GM19099 (cell line): ENCODE data around the gene PPP6R2.

Experiments
- POLR2A ChIP-seq: IDR thresholded peaks from 3 replicates; pipeline ENCODE4 v1.6.1; 2011; ENCODE audit warnings: low read depth; ENCODE audit not compliant: insufficient read length; ENCODE audit errors: extremely low read depth

The PPP6R2 gene, protein sequence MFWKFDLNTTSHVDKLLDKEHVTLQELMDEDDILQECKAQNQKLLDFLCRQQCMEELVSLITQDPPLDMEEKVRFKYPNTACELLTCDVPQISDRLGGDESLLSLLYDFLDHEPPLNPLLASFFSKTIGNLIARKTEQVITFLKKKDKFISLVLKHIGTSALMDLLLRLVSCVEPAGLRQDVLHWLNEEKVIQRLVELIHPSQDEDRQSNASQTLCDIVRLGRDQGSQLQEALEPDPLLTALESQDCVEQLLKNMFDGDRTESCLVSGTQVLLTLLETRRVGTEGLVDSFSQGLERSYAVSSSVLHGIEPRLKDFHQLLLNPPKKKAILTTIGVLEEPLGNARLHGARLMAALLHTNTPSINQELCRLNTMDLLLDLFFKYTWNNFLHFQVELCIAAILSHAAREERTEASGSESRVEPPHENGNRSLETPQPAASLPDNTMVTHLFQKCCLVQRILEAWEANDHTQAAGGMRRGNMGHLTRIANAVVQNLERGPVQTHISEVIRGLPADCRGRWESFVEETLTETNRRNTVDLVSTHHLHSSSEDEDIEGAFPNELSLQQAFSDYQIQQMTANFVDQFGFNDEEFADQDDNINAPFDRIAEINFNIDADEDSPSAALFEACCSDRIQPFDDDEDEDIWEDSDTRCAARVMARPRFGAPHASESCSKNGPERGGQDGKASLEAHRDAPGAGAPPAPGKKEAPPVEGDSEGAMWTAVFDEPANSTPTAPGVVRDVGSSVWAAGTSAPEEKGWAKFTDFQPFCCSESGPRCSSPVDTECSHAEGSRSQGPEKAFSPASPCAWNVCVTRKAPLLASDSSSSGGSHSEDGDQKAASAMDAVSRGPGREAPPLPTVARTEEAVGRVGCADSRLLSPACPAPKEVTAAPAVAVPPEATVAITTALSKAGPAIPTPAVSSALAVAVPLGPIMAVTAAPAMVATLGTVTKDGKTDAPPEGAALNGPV

DNA sequence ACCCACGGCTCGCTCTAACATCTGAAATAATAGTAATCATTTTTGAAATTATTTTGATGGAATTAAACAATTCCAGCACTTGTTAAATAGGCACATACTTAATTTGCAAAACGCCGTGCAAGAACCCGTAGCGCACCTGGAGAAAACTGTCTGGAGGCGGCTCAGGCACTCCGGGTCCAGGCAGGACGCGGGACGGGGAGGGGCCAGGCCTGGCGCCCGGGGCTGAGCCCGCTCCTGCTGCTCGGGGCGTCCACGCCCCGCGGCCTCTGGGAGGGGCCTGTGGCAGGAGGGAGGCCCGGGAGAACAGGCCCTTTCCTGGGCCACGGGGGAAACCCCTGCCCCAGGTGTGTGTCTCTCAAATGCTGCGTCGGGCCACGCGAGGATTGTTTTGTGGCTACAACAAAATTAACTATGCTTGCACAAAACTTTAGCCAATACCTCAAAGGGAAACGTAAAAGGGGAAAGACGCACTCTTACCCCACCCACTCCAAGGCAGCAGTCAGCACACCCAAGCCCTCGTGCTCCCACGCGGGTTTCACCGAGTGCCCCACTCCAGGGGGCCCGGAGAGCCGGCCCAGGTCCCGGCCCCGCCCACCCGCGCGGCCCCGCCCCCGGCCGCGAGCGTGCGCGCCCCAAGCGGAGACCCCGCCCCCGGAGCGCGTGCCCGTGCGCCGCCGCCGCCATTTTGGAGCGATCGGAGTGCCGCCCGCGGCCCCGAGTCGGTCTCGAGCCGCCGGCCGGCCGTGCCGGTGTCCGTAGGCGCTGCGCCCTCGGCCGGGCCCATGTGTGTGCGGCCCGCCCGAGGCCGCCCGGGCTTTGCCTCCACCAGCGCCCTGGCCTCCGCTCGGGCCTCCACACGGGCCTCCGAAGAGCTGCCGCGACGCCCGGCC, at the start of gene PPP6R2:
Gene PPP6R2, plus strand, starts transcription at position 677 of the 890 bp plus-strand sequence. CDS start 50,582 bp downstream, outside the sequence.
- peak; percentile 74 for TF ChIP-seq POLR2A

DNA sequence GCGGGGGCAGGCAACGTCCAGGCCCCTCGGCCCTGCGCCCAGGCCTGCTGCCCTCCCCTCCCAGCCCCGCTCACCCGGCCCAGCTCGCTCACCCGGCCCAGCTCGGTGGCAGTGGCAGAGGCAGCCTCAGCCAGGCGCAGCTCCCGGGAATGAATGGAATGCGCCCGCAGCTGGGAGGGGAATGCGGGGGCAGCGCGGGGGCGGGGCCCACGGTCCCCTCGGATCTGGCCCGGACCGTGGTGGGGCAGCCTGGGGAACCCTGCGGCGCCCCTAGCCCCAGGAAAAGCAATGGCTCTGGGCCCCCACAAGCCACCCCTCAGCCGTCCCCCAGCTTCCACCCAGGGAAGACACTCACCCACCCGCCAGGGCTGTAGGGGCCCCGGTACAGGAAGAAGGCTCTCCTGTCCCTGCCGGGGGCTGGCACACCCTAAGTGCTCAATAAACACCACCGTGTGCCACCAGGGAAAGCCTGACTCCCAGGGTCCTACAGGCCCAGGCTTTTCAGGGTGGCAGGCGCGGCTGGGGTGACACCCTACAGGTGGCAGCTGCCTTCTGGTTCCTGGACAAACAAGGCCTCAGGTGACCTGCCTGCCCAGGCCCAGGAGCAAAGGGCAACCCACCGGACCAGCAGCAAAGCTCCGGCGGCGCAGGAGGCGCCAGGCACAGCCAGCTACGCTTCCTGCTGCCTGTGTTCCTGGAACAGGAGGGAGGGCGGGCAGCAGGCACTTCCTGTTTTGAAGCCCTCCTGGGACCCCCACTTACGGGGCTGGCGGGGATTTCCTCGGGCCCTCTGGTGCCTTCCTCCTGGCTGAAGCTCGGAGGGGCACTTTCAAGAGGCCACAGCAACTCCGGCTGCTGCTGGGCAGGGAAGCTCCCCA, 49.4 kb upstream of the PPP6R2 start:
- TF ChIP-seq POLR2A: no peak

DNA sequence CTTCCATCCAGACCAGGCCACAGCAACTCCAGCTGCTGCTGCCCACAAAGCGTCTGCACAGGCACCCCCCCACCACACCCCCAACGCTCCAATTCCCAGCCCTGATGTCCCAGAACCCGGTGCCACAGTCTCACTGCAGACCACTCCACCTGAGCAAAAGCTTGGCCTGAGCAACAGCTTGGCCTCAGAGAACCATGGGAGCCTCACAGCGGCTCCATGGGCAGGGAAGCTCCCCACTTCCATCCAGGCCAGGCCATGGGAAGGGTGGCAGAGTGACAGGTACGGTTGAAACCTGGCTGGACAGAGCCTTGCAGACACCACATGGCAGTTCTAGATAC, 48.8 kb upstream of the PPP6R2 start:
- no peak for TF ChIP-seq POLR2A

DNA sequence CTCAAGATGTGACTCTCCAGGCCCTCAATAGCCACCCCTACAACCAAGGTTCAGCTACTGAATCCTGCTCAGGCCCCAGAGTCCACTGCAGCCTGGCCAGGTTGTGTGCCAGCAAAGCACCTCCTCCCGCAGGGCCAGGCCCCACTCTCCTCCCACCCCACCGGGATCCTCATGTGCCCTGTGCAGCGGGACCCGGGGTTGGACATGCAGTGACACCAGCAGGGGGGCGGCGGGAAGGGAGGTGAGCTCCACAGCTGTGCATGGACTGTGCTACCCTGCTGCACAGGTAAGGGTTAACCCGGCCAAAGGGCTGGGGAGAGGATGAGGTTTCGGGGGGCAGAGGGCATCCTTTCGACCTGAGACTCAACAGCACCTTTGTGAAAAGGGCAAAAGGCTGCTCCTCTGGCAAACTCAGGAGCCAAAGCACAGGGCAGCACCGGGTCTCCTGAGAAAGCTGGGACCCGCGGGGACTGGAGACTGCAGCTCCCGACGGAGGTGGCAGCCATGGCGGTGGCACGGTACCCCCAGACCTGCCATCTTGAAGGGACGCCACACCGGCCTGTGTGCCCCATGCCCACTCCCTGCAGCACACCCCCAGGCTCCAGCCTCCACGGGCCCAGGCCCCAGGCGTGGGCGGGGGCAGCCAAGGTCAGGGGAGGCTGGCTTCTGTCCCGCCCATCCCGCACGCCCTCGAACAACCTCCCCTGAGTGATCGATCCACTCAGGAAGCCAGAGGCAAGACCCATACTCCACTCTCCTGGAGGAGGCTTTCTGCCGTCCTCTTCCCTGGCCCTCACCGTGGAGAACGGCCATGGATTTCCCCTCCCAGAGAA, 46.3 kb upstream of the PPP6R2 start:
- no peak for TF ChIP-seq POLR2A

DNA sequence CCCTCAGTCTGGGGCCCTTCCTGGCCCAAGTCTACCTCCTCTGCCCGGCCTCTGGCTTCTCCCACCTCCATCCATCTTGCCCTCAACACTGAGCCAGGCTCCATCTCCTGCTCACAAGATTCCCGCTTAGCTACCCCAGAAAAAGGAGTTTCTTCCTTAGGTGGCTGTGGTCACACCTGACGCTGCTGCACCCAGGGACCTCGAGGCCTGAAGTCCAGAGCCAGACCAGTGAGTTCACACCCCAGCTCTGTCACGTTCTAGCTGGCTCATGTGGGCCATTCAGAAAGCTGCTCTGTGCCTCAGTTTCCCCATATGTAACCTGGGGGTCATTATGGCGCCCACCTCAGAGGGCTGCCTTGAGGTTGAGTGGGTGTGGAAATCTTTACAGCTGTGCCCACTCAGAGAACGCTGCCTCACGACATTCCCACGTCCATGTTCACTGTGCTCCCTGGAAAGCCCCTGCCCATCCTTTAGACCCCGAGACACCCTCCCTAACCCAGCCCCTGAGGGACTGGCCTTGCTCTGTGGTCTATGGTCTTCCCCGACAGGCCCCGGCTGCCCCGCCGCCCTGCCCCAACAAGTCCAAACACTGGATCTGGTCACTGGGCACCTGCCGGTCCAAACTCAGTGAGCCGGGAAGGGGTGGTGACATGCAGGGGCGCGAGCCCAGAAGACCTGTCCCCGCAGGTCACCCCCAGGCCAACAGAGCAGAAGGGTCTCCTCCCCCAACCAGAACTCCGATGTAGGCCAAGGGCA, 45.4 kb upstream of the PPP6R2 start:
- TF ChIP-seq POLR2A: no peak

DNA sequence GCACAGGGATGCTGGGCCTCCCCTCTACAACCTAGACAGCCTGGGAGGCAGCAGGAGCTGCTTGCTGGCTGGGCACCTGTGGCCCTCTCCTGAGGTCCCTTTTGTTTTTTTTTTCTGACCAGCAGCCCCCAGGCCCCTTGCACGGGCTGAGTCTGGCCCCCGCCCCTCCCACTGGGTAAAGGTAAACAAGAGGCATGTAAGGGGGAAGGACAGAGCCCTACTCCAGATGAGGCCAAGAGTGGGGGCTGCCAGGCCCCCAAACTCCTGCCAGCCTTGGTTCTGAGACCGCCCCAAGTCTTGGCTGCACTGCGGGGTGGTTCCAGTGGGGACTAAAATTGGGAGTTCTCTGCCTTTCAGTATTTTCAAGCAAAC, 44.9 kb upstream of the PPP6R2 start:
- TF ChIP-seq POLR2A: no peak

DNA sequence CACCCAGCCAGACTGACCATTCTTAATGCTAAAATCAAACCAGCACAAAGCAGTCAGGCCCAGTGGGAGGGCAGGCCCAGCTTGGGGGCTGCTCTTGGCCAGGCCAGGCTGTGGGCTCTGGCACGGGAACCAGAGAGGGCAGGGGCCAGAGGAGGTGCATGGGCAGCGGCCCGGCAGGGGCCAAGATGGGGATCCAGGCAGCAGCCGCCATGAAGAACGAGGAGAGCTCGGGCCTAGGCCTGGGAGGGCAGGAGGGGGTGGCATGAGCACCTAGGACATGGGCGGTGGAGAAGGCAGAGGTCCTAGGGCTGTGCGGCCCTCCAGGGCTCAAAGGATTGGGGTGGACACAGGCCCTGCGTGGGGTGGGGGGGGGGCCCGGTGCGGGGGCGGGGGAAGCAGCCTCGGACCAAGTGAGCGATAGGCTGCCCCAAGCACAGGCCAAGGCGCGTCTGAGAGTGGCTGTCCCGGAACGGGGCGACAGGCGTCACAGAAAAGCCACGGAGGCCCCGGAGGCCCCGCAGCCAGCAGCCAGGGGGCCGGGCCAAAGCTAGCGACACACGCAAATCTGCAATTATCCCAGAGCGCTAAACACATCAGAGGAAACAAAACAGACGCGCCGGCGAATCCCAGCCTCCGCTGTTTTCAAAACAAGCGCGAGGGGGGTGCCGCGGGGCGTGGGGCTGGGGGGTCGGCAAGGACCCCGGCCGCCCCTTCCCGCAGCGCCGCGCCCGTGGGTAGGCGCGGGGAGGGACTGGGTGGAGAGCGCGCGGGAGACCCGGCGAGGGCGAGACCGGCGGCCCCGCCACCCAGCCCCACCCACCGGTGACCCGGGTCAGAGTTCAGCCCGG, 44.0 kb upstream of the PPP6R2 start:
- TF ChIP-seq POLR2A: no peak

DNA sequence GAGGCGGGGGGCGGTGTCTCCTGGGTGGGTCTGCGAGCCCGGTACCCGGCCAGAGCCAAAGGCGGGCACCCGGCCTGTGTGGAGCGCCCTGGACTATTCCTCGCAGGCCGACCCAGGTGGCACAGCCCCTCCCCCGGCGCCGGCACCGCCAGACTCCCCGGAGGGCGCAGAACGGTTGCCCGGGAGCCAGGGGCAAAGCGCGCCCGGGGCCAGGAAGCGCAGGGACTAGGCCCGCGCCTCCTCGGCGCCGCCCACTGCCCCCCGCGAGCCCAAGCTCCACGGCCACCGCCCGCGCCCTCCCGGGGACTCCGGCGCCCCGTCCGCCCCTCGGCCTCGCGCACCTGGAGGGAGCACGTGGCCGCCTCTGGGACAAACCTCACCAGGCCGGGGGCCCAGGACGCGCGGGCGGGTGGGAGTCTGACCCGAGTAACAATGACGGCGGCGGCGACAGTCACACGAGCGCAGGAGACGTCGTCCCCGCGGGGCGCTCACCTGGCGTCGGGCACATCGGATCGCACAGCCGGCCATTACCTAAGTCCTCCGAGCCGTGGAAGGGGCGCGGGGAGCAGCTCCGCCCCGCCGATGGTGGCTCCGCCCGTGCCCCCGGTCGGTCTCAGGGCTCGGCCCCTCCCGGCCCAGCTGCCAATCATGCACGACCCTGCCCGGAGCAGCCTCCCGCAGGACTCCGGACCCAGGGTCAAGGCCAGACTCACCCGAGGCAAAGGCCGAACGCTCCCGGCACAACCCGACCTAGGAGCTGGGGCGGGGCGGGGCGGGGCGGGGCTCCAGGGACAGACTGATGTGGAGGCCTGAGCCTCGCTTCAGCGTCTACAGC, 43.1 kb upstream of the PPP6R2 start:
- no peak for TF ChIP-seq POLR2A

DNA sequence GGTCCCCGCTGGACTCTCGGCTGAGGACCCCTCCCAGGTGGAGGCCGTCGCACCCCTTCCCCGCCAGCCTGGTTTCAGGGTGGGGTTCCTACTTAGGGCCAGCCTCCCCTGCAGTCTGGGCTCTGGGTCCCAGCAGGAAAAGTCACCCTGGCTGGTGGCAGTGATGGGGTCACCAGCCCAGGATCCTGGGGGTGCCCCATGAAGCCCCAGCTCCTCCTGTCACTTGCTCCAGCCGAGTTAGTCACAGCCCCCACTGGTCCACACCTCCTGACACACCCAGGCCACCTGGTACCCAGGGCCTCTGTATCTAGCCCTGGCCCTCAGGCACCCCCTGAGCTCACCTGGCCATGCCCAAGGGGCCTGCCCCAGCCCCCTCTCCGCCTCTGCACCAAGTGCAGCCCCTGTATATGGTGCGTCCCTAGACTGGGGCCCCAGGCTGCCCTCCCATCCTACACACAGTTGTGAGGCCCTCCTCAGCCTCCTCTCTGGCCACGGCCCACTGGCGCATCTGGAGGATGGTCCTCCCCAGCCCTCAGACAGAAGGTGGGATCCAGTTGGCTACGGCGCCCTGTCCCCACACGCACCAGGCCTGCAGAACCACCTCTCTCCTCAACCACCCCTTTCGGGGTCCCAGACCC, 42.4 kb upstream of the PPP6R2 start:
- TF ChIP-seq POLR2A: no peak

DNA sequence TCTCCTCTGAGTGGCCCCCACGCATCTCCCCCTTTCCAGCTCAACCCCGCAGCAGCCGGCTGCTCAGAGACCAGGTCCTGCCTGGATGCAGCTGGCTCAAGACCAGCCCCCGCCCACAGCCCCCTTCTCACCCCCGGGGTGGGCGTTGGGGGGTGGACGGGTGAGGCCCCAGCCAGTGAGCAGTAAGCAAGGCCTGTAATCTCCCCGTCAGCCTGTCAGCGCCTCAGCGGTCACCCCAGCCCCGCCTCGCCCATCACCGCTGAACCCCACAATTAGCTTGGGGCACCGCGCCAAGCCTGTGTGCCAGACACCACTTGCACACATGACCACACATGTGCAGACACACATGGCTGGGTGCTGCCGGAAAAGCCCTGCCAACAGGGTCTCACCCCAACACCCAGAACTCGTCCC, 41.5 kb upstream of the PPP6R2 start:
- no peak for TF ChIP-seq POLR2A
